Forelimb muscle (tissue), 1 donor: ENCODE results near the gene PSMD6. TPM values are rescaled to one million over a fixed set of nuclear protein-coding genes. Genes with fewer than 3 reads are reported as not detected.

Experiments used
- DNase-seq: peaks from one replicate; pipeline ENCODE4 v3.0.0-alpha.2; 2013; ENCODE audit warnings: low read depth
- polyA plus RNA-seq: library from polyadenylated mRNA; unstranded; fragments of 120-200 nt; gene quantifications from one replicate; pipeline ENCODE4 v1.2.1, GENCODE V29; 2013; ENCODE audit not compliant: insufficient read length

Gene PSMD6
- polyA plus RNA-seq, 1 donor, result 78.5 TPM

- DNase-seq, result no peak
Measured at GRCh38 chr3:63977893-63978292, 45.4 kb downstream of the PSMD6 start.

DNA sequence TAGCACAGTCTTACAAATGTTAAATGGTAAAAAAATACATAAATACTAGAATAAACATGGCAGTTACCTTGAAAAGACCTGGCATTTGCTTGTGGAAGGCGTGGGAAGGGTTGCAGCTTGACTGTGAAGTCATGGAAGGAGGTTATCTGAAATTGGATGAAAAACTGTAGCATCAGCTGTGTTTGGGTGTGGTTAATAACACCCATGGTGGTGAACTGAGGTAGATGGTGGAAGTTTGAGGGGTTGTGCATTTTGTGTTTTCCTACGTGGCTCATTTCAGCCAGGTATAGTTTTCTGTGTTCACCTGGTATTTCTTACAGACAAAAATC is 46.5 kb downstream of the PSMD6 start:
- DNase-seq, result no peak

GRCh38 chr3:63976161-63976871 is 47.0 kb downstream of the PSMD6 start:
- peak; percentile 70 for DNase-seq

DNA sequence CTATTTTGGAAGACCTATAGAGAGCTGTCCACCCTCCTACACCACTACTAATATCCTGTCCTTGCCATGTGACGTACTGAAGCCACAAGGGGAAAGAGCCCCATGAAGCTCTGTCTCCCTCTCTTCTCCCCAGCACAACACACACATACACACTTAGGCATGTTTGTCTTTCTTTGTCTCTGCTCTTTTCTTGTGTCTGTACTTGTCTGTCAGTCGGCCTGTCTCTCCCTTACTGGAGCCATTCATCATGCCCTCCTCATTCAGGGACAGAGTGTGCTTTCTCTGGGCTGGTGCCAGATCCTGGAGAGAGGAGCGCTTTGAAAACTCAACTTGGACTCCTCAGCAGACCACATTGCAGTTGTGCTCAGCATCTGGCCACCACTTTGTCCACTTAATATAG is 47.6 kb downstream of the PSMD6 start:
- no peak for DNase-seq

- no peak for DNase-seq
Measured at GRCh38 chr3:63974451-63974850, 48.8 kb downstream of the PSMD6 start.

GRCh38 chr3:63973406-63973805 is 49.9 kb downstream of the PSMD6 start:
- DNase-seq, result no peak

DNA sequence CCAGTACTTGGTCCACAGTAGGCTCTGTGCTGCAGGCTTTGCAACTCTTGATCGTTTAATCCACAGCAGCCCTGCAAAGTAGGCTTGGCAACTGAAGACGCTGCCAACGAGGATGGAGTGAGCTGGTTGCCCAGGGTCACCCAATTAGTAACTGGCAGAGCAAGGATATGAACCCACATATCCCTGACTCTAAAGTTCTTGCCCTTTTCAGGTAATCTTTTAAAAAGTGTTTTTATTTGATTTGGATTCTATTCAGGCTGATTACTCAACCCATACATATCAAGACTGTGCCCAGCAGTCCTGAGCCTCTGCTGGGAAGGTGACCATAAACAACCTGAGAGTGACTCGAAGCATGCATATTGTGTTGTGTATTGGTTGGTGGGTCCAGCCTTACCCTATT is 50.3 kb downstream of the PSMD6 start:
- no peak for DNase-seq

- DNase-seq, result no peak
Measured at GRCh38 chr3:63972196-63972595, 51.1 kb downstream of the PSMD6 start.

DNA sequence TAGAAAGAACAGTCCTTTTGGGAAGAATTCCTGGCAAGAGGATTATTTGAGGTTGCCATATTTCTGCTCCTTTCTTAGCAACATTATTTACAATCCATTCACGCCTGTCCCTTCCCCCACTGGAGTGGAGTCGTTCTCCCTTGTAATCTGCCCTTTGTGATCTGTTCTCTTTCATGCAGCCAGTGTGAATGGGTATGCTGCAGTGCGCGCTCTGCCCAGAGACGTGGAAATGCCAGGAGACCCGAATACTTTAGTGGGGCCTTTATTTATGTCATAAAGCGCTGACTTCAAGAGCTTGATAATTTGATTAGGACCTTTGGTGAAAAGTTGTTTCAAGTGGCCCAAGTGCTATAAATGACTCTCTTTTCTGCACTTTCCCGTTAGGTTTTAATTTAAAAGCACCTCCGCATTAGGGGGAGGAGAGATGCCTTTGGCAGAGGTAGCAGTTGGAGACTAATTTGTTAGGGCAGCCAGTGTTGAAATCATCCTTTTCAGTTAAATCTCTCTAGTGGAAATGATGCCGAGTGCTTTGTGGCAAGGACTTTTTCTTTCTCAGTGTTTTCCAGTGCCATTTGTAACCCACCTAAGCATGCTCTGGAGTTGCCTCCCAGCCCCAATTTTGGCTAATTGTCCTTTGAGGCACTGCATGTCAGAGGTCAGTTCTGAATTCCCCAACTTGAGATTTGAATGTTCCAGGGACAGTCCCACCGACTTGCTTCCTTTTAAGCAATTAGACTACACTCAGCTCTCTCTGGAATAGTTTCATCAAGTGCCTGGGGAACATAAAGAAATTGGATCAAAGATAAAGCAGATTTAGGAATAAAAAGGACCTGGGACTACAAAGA is 52.4 kb downstream of the PSMD6 start:
- no peak for DNase-seq

DNA sequence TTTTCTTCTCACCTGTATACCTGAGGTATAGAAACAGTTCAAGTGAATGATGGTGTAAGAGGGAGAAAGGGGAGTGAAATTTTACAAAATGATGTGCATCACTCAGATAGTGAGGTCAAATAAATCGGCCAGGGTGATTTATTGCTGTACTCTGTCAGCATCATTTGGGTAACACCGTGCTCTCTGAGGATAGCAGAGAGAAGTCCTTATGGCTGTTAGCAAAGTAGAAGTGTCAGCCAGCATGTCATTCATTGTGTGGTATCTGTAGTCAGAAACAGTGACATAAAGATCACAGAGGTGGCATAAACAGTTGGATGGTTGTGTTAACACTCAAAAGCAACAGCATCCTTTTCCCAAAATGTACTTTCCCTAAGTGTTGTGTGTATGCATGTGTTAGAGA is 53.4 kb downstream of the PSMD6 start:
- no peak for DNase-seq

GRCh38 chr3:63968612-63969350 is 54.5 kb downstream of the PSMD6 start:
- no peak for DNase-seq

DNA sequence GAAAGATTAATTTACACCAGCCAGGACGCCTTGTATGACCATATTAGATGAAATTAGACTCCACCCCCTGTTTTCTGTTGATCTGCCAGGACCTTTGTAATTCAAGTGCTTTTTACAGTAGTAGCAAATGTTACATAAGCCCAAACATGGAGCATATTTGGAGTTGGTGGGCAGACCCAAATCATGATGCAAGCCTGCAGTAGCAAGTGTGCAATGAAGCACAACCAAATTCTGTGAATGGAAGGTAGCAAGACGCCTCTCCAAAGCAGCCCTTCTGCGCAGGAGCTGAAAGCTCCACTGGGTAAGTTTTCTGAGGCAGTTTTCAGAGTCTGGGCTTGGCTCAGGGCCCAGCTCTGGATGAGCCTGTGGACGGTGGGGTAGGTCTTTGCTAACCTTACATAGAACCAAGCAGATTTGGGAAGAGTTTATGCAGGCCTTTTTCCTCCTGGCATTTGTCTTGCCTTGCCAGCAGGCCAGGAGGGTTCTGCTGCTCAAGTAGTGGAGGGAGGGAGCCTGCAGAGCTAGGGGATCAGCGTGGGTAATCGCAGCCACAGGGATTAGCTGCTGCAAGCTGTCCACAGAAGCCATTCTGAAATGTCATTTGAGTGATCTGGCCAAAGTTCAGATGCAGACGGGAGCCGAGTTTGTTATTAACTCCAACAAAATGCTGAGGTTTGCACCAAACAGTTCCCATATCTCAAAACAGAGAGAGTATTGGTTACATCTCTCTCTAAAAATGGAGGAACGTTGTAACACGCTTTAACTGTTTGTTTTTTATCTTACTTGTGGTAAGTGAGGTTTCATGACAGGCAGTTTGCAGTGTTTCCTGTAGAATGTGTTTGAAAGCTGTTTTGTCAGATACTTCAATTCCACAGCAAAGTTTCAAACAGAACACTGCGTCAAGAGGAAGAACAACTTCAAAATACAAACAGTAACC is 55.4 kb downstream of the PSMD6 start:
- no peak for DNase-seq

DNA sequence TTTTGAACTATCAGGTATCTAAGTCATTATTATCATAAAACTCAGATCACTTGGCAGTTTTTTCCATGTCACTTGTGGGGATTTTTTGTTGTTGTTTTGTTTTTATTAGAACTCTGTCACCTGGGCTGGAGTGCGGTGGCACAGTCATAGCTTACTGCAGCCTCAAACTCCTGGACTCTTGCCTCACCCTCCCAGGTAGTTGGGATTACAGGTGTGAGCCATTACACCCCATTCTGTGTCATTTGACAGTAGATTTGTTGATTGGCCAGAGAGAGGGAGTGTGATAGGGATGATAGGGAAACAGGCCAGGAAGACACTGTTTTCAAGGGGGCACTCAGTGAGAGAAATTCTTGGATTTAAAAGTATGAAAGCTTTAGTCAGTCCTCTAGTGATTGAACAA is 56.4 kb downstream of the PSMD6 start:
- no peak for DNase-seq

- DNase-seq, result no peak
Measured at GRCh38 chr3:63966007-63966406, 57.3 kb downstream of the PSMD6 start.

GRCh38 chr3:63964681-63965485 is 58.4 kb downstream of the PSMD6 start:
- DNase-seq, result no peak

DNA sequence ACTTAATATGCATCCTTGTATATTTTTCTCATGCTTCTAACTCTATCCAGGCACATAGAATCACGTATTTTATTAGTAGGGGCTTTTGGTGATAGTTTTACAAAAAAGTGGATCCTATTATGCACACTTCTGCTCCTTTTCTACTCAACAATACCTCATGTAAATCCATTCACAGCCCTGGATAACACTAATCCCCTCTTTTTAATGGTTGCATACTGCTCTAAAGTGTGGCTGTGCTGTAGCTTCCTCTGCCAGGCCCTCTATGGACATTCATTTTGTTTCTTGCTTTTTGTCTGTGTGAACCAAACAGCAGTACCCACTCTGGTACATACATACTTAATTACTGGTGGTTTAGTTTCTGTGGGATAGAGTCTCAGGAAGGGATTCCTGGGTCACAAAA is 59.8 kb downstream of the PSMD6 start:
- DNase-seq, result no peak

DNA sequence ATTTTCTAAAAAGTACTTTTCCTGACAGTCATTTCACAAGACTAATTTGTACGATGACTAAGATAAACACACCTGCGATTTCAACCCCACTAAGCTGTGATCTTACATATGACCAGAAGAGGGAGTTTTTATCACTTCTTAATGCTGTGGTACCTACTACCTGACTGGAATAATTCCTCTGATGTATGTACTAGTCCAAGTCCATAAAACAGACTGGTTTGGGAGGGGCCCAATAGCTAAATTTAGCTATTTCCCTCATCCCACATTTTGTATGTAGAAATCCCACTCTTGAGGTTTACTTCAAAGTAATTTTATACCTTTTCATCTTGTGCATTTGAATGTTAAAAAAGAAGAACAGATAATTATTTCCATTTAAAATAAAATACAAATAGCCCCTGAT is 61.4 kb downstream of the PSMD6 start:
- DNase-seq, result no peak
